GM18511 (cell line): ENCODE results near the gene ACACB.

ENCODE experiments used
- ATAC-seq: cut with Tn5 transposase; IDR thresholded peaks from one replicate; pipeline ENCODE4 v1.9.1; 2021; ENCODE audit warnings: mild to moderate bottlenecking, moderate library complexity; ENCODE audit not compliant: unreplicated experiment

The ACACB gene

GRCh38 chr12:109203480-109203879 is 87.1 kb downstream of the ACACB start:
- no peak for ATAC-seq

- no peak for ATAC-seq
Observed at GRCh38 chr12:109209082-109209481, 92.7 kb downstream of the ACACB start.

- ATAC-seq, result no peak
Observed at GRCh38 chr12:109212460-109213115, 96.2 kb downstream of the ACACB start.

GRCh38 chr12:109214131-109214530 is 97.7 kb downstream of the ACACB start:
- no peak for ATAC-seq

- ATAC-seq, result no peak
Observed at GRCh38 chr12:109218996-109219395, 102.6 kb downstream of the ACACB start.

- no peak for ATAC-seq
Observed at GRCh38 chr12:109219938-109220337, 103.6 kb downstream of the ACACB start.

GRCh38 chr12:109221277-109221931 is 105.0 kb downstream of the ACACB start:
- no peak for ATAC-seq

GRCh38 chr12:109222062-109222461 is 105.7 kb downstream of the ACACB start:
- no peak for ATAC-seq

GRCh38 chr12:109222496-109222895 is 106.1 kb downstream of the ACACB start:
- no peak for ATAC-seq

GRCh38 chr12:109223211-109223610 is 106.8 kb downstream of the ACACB start:
- no peak for ATAC-seq

GRCh38 chr12:109223868-109224267 is 107.5 kb downstream of the ACACB start:
- ATAC-seq, result no peak

GRCh38 chr12:109228664-109229063 is 112.3 kb downstream of the ACACB start:
- ATAC-seq, result no peak

GRCh38 chr12:109230193-109230592 is 113.8 kb downstream of the ACACB start:
- no peak for ATAC-seq

GRCh38 chr12:109232731-109233130 is 116.3 kb downstream of the ACACB start:
- no peak for ATAC-seq

GRCh38 chr12:109234012-109234411 is 117.6 kb downstream of the ACACB start:
- ATAC-seq, result no peak

GRCh38 chr12:109236257-109236656 is 119.9 kb downstream of the ACACB start:
- ATAC-seq, result no peak

- ATAC-seq, result no peak
Observed at GRCh38 chr12:109239179-109239578, 122.8 kb downstream of the ACACB start.

GRCh38 chr12:109239691-109240090 is 123.3 kb downstream of the ACACB start:
- no peak for ATAC-seq

GRCh38 chr12:109240365-109240764 is 124.0 kb downstream of the ACACB start:
- no peak for ATAC-seq

GRCh38 chr12:109241936-109242335 is 125.5 kb downstream of the ACACB start:
- ATAC-seq, result no peak

- ATAC-seq, result no peak
Observed at GRCh38 chr12:109244073-109244472, 127.7 kb downstream of the ACACB start.

GRCh38 chr12:109246221-109246620 is 129.8 kb downstream of the ACACB start:
- ATAC-seq, result no peak
